HPDE6-E6E7 (cell line): ENCODE data around the gene CNNM1.
A peak's percentile ranks its signal among the peaks of the same experiment; 100 is the strongest.

ENCODE experiments used
- DNase-seq: peaks from one replicate; pipeline ENCODE4 v3.0.0; 2011; ENCODE audit warnings: missing footprints; ENCODE audit errors: extremely low spot score

Gene CNNM1

DNA sequence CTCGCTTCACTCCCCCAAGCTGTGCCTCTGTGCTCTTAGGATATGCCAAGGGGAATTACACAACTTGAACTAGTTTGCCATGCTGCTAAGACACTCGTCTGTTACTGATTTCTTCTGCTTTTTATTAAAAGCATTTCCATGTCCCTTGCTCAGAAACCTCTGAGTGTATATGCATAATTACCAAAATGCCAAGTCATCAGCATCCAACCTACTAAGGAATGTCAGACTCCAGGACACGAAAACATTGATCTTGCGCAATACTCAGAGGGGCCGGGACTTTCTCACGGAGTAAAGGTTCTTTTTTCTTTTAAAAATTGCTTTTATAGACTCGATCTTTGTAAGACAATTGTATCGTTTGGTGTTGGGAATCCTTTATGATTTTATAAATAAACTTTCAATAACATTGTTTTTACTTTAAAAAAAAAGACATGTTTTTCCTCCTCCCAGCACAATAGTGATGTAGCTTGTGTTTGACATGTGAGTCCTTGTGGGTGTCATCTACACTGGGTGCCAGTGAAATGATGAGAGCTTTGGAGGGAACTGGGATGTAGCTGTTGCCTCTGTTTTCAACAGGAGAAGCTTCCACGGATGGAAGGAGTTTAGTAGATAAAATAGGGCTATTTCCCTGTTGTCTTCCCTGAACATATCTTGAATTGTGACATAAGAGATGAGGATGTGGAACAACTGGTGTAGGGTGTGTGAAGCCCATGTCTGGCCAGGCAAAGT lies 43.6 kb downstream of the CNNM1 start:
- no peak for DNase-seq

DNA sequence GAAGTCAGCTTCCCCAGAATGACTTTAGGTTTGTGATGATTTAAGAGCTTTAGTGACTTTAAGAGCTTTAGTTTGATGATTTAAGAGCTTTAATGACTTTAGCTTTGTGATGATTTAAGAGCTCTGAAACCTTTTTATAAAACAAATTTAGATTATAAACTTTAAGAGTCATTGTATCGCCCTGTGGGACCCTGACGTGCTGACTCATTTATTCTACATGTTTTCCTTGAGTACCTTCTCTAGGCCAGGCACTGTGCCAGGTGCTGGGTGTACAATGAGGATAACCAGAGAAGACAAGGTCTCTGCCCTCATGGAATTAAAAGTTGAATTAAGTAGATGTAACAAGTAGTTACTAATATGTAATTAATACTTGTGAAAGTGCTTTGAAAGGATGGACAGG lies 45.4 kb downstream of the CNNM1 start:
- DNase-seq, result no peak

DNA sequence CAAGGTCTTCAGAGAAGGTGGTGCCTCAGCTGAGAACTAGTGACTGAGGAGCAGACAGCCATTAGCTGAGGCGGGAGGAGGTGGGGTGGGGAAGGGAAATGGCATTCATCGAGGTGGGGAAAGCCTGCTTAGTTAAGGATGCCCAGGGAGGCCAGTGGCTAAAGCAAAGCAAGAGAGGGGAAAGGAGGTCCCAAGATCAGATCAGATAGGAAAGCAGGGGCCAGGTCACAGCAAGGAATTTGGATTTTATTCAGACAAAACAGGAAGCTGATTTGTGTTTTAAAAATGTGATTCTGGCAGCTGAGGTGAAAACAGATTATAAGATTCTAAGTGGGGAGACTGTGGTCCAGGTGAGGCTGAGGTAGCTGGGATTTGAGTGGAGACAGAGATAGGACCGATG lies 45.8 kb downstream of the CNNM1 start:
- no peak for DNase-seq

DNA sequence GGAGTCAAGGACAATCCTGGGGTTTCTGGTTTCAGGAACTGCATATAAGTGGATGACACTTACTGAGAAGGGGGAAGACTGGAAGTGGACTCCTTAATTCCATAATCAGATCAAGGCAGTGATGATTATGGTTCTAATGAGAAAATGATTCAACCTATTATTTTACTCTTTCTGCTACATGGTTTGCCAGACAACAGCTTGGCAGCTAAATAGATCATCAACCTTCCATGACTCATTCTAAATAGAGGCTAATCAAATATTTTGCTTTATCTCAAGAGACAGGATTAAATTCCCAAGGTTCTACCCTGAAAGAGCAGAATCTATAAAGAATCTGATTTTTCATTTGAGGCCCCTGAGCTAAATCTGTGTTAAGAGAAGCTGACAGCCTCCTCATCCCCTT lies 46.3 kb downstream of the CNNM1 start:
- DNase-seq, result no peak

DNA sequence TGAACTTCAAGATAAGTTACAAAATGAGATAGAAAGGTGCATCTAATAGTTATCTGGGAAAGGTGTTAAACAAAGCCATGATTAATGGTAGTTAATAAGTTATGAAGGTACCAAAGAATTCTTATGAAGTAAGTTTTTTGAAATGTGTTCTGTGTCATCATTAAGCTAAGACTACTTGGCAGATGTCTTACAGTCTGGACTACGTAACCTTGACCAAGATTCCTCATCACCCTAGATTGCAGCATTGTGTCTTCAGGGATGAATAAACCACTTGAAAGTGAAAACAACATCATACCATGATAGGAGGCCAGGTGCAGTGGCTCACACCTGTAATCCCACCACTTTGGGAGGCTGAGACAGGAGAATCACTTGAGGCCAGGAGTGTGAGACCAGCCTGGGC lies 53.0 kb downstream of the CNNM1 start:
- DNase-seq, result no peak

DNA sequence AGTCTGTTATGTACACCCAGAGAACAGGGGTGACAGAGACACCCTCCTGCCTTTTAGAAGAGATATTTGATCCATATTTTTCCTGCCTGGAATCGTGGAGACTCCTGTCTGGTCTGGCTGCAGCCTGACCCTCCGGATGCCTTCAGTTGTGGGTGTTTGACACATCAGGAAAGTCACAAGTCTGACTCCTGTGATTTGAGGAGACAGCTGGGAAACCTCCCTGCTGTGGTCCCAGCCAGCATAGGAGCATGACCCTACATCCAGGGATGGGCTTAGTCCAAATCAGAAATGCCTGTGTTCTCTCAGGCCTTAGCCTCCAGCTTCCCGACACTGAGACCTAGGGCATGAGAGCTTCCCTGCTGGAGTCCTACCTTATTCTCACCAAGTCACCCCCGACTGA lies 57.9 kb downstream of the CNNM1 start:
- DNase-seq, result no peak

DNA sequence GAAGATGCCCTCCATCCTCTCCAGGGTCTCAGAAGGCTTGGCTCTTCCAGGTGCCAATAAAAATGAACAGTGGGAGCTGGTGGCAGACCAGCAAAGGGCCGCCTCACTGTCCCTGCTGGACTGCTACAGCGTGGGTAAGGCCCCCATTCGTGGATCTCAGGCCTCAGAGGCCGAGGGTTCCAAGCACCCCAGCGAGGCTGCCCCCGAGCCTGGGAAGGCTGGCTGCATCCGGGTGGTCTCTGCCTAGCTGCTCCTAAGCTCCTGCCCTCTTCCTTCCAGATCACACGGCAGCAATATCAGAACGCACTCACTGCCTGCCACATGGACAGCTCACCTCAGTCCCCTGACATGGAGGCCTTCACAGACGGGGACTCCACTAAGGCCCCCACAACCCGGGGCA lies 58.4 kb downstream of the CNNM1 start:
- no peak for DNase-seq

DNA sequence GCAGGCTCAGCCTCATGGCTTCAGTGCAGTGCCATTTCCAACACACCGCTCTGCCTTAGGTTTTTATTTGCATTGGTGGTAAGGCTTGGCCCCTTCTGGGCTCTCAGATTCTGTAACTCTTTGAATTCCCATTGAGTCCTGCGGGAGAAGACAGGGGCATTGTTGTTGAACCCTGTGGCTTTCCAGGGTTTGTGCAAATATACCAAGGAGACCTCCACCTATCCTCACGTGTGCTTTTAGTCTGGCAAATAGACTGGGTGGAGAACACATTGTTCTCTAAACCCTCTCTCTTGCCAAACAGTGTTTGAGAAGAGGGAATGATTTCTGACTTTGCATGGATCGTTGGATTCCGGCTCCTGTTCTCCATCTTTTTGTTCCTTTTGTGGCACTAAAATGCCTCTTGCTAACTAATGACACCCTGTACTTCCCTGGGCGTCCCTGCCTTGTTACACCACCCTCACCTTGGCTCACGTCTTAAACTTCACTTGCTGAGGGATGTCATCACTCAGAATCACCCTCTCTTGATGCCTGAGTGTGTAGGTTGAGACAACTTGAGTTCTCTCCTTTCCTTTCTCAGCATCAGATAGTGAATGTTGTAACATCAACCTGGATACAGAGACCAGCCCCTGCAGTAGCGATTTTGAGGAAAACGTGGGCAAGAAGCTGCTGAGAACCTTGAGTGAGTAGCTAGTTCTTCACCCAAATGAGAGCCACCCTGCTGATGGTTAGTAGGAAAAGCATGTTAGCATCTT lies 60.7 kb downstream of the CNNM1 start:
- no peak for DNase-seq

DNA sequence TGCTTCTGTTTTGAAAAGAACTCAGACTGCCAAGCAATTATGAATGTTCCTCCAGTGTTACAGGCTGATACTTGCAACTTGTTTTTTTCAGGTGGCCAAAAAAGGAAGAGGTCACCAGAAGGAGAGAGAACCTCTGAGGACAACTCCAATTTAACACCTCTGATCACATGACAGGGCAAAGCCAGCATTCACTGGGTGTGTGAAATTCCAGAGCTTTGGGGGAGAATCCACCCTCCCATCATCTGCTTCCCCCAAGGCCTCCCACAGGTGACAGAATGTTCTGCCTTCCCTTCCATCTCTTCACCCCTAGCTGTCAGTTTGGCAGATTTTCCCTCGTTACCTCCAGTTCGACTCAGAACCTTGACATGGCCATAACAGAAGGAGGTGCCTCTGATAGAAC lies 62.2 kb downstream of the CNNM1 start:
- DNase-seq, result no peak

DNA sequence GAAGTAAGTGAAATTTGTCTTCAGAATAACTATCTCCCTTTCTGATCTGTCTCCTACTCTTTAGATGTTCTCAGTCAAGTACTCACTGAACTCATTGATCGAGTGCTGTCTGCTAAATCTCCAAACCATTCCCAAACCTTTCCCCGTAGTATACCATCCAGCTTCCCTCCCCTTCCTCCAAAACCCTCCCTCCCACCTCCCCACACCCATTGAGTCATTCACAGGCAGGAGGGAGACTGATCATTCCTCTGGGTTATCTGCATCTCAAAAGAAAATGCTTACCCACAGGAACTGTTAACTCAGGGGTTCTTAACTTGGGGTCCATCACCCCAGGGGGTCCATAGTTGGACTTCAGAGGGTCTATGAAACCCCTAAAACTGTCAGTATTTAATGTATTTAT lies 63.9 kb downstream of the CNNM1 start:
- DNase-seq, result no peak

DNA sequence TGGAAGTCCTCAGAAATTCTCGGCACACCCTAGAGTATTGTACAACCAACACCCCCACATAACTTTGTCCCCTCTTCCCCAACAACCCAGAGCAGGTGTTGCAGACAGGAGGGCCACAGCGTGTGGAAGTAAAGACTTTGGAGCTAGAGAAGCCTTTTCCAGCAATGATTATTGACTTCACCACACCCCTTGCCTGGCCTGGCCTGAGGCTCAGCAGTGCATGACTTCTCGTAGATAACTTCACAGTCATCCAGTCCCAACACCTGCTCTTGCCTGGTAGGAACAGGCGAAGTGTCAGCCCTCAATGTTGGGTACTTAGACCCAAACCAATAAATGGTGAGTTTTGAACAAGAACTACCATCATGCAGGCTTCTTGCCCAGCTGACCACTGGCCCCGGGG lies 64.5 kb downstream of the CNNM1 start:
- DNase-seq, result no peak

DNA sequence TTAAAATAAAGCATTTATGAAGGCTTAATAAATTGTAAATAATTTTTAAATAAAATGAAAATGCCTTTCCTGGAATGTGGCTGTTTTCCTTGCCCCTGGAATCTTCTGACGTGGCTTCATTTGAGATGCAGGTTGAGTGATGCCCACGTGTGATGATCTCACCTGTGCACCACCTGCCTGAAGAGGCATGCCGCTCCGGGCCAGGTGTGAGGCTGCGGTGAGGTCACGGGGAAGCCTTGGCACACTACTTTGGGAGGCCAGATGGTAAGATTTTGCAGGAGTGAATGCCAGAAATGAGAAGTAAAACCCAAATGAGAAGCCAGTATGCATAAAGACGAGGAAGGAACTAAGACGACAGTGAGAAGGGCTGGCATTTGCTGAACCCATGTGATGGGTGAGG lies 65.1 kb downstream of the CNNM1 start:
- DNase-seq, result peak; percentile 62

DNA sequence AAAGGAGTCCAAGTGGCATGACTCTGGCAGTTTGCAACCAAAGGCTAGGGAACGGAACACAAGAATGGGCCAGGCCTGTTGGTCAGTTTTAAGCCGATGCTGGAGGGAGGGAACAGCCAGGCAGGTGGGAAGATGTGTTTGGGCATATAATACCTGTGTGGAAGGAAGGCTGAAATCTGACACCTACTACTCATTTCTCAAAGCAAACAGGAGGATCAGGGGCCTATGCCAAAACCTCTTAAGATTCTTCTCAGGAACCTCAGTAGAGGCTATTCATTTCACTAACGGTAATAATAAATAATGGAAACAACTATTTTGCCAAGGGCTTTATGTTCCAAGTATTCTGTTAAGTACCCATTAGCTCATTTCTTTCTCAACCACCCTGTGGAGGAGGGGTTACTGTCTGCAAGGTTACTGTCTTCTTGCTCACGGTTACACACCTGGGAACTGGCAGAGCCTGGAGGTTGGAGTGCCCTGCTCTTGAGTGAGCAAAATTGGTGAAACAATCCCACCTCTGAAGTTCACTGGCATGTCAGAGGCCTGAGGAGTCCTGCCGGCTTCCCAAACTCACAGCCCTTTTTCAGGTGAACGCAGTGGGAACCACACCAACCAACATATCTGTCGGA lies 65.7 kb downstream of the CNNM1 start:
- peak; percentile 32 for DNase-seq

DNA sequence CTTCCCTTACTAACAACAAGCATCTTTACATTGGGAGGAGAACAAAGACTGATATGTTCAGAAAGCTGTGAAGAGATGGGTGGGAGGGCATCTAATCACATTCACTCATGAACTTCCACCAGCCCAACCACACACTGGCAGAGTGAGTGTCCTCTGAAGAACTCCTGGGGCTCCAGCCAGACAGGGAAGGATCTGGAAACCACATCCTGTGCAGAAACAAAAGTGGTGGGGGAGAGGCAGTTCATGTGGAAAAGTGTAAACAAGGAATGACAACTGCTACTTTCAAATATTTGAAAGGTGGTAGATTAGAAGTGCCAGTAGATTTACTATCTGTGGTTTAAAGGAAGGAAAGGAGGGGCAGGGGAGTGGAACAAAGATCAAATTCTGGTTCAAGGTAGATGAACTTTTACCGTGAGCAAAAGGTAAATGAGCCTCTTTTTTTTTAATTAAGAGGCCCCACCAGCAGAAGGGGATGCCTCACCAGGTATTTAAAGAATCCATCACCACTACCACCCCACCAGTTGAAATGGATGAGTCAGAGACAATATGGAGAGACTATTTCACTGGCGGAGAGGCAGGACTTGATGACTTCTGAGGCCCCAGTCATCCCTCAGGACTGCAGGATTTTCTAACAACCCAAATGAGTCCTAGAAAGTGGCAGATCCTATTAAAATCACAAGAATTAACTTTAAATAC lies 66.7 kb downstream of the CNNM1 start:
- DNase-seq, result peak; percentile 66

DNA sequence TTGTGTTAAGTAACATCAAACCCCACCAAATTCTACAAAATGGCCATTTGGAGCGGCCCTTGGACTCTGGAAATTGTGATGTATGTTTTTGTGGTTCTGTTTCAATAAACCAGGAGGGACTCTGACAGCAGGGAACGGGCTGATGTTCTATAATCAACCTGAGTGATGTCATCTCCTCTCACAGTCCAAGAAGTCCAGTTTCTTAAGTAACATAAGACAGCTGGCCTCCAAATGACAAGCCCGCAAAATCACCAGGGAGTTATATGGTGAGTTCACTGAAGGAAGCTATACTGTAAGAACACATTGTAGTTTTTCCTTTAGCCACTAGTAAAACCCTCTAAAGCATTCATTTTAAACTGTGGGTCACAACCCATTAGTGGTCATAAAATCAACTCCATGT lies 67.3 kb downstream of the CNNM1 start:
- DNase-seq, result no peak

DNA sequence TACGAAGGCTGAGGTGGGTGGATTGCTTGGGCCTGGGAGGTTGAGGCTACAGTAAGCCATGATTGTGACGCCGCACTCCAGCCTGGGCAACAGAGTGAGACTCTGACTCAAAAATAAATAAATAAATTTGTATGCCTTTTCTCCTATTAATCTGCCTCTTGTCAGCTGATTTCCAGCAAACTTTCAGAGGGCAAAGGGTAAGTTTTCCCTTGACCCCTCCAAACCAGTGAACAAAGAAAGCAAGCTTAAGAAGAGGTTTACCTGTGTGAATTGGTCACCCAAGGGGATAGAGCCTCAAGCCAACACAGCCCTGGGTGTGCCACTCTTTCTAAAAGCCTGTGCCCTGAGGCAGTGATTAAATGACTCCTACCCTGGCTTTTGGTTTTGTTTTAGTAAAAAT lies 70.5 kb downstream of the CNNM1 start:
- DNase-seq, result no peak

DNA sequence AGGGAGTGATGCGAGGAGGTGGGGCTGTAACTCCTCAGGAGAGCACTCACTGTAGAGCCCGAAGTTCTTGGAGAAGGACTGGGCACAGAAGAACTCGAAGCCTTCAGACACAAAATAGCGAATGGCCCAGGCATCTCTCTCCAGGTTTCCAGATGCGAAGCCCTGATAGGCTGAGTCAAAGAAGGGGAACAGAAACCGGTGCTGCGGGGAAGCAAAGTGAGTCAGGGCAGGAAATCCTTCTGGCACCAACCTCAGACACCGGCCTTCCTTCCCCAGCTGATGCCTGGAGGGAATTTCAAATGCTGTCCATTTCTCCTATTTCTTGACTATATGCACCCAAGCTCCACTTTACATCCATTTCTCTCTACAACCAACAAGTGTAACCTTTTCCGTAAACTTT lies 74.5 kb downstream of the CNNM1 start:
- DNase-seq, result peak; percentile 38

DNA sequence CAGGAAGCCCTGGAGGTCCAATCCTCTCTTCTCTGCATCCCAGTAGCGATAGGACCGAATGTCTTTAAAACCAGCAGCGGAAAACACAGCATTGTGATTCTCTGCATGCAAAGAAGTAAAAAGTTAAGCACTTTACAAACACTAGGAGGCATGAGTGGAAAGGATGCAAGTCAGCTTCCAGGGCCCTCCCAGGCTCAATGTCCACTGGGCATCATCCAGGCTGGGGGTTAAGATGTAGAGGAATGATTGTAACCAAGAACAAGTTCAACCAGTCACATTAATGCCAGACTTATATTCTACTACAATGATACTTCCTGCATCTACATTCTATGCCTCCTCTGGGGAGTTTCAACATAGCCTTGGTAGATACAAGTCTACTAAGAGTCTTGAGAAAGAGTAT lies 77.0 kb downstream of the CNNM1 start:
- DNase-seq, result no peak

DNA sequence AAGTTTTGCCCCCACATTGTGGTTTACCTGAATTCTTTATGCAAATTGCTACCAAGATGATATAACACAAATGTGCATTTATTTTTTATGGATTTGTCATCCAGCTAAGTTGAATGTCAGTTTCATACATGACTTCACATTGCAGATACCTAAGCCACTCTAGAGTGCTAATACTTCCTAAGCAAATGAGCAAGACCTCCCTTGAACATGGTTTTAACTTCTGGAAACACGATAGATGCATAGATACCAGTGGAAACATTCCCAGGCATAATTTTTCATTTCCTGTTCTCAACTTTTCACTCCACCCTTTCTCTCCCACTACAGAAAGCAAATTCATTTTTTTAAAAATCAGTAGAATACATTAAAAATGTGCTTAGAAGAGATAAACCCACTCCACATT lies 81.0 kb downstream of the CNNM1 start:
- DNase-seq, result no peak

DNA sequence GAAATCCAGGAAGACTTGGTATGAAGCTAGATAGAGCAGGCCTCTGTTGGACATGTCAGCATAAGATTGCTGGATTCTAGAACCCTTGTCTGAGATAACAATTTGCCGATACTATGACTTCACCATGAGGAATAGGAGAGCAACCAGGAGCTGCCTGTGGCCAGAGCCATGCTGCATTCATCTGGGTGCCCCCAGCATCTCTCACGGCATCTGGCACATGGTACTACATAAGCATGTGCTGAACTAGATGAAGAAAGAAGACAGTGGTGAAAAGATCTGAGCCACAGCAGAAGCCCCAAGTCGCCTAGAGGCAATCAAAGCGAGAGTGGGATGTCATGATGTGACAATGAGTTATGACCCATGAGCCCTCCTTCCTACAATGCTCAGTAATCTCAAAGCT lies 81.7 kb downstream of the CNNM1 start:
- no peak for DNase-seq

DNA sequence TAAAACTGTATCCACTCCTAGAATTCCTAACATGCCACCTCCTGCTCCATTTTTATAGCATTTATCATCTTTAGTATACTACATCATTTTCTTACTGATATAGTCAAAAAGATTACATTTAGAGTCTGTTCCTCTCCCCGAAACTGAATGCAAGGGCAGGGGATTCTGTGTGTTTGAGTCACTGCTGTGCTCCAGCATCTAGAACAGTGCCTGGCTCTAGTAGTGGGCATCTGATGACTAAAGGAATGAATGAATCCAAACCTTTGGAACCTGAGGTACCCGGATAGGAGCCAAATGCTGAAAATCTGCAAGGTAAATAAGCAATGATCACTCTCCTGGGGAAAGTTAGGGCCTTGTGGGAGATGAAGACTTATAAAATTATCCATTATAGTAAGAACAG lies 82.4 kb downstream of the CNNM1 start:
- DNase-seq, result no peak

DNA sequence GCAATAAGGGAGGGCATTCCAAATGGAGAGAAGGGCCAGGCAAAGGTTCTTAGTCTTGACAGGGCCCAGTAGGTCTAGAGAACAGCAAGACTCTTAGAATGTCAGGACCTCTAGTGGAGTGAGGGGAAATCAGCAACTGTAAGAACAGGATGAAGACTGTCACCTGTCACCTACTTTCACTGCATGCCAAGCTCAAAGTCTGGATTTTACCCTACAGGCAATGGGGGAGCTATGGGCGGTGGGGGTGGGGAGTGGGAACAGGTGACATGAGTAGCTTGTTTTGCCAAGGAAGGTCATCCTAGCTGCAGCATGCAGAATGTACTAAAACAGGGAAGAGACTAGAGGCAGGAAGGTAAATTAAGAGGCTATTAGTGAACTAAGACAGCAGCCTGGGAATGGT lies 82.9 kb downstream of the CNNM1 start:
- no peak for DNase-seq
